Muscle layer of duodenum (tissue), 2 donors: ENCODE measurements around the gene AQR.

Source experiments
- H3K27ac ChIP-seq: one replicate; pipeline ENCODE4 v1.7.0; 2013; ENCODE audit warnings: mild to moderate bottlenecking, low read length
- H3K27me3 ChIP-seq: one replicate; pipeline ENCODE4 v1.7.0; 2013; ENCODE audit warnings: low read depth, mild to moderate bottlenecking, control low read depth, low read length
- H3K36me3 ChIP-seq, 2 donors: one replicate each; pipeline ENCODE4 v1.7.0; 2013; ENCODE audit warnings: low read length in 2 of 2, control low read depth in 1 of 2, mild to moderate bottlenecking in 1 of 2; ENCODE audit not compliant: insufficient read depth in 2 of 2, control insufficient read depth in 1 of 2
- H3K4me1 ChIP-seq, 2 donors: one replicate each; pipeline ENCODE4 v1.7.0; 2013; ENCODE audit warnings: low read length in 2 of 2, mild to moderate bottlenecking in 2 of 2, control low read depth in 1 of 2, moderate library complexity in 1 of 2; ENCODE audit not compliant: insufficient read depth in 2 of 2, control insufficient read depth in 1 of 2
- H3K4me3 ChIP-seq, 2 donors: one replicate each; pipeline ENCODE4 v1.7.0; 2013; ENCODE audit warnings: low read length in 2 of 2, low read depth in 1 of 2, mild to moderate bottlenecking in 1 of 2
- H3K9me3 ChIP-seq, 2 donors: one replicate each; pipeline ENCODE4 v1.7.0; 2013; ENCODE audit warnings: low read length in 2 of 2, control low read depth in 1 of 2, mild to moderate bottlenecking in 1 of 2; ENCODE audit not compliant: control insufficient read depth in 1 of 2
- donor health status: healthy.

The AQR gene

GRCh38 chr15:34879107-34879506 lies 90.4 kb downstream of the AQR start:
- H3K4me1 ChIP-seq: no peaks in the 10 kb centered on the region
- H3K27ac ChIP-seq: no peak overlapping the region
- no peak overlapping the region for H3K4me3 ChIP-seq
- H3K9me3 ChIP-seq: no peaks in the 10 kb centered on the region
- no peaks in the 10 kb centered on the region for H3K27me3 ChIP-seq
- peaks cover 36 to 54% of the 10 kb centered on the region in 2 donors for H3K36me3 ChIP-seq

- Histone ChIP-seq H3K27me3 (no peaks in the 10 kb centered on the region), H3K4me3 (no peak overlapping the region), H3K27ac (no peak overlapping the region), H3K4me1 (no peaks in the 10 kb centered on the region), H3K36me3 (peaks cover 45 to 49% of the 10 kb centered on the region in 2 donors), H3K9me3 (no peaks in the 10 kb centered on the region)
These were observed 92.9 kb downstream of the AQR start for GRCh38 chr15:34876640-34877039.

DNA sequence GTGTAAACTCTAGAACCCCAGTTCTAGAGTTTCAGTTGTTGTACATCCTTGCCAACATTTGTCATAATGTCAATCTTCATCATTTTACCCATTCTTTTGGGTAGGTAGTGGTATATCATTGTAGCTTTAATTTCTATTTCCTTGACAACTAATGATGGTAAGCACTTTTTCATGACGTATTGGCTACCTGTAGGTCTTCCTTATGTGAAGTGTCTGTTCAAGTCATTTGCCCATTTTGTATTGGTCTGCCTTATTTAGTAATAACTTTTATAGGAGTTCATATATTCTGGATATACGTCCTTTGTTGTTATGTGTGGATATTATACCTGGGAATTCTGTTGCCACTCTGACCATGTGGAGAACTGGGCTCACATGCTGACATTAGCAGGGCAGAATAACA lies 100.4 kb downstream of the AQR start:
- no peaks in the 10 kb centered on the region for H3K27me3 ChIP-seq
- no peak overlapping the region for H3K27ac ChIP-seq
- no peak overlapping the region for H3K4me3 ChIP-seq
- H3K4me1 ChIP-seq: no peaks in the 10 kb centered on the region
- H3K36me3 ChIP-seq: peaks cover 27 to 54% of the 10 kb centered on the region in 2 donors
- H3K9me3 ChIP-seq: peaks cover 3 to 7% of the 10 kb centered on the region in 2 donors

- no peaks in the 10 kb centered on the region for H3K27me3 ChIP-seq
- H3K36me3 ChIP-seq: peaks cover 17 to 58% of the 10 kb centered on the region in 2 donors
- H3K4me1 ChIP-seq: no peaks in the 10 kb centered on the region
- no peak overlapping the region for H3K4me3 ChIP-seq
- no peak overlapping the region for H3K27ac ChIP-seq
- H3K9me3 ChIP-seq: peaks cover 3 to 7% of the 10 kb centered on the region in 2 donors
These were observed 104.0 kb downstream of the AQR start for GRCh38 chr15:34865531-34865930.

- Histone ChIP-seq H3K27me3 (no peaks in the 10 kb centered on the region), H3K4me1 (no peaks in the 10 kb centered on the region), H3K36me3 (peaks cover 26 to 58% of the 10 kb centered on the region in 2 donors), H3K9me3 (no peaks in the 10 kb centered on the region), H3K27ac (no peak overlapping the region), H3K4me3 (no peak overlapping the region)
These were observed 108.3 kb downstream of the AQR start for GRCh38 chr15:34861214-34861613.

GRCh38 chr15:34855893-34856292 lies 113.6 kb downstream of the AQR start:
- peaks cover 0 to 22% of the 10 kb centered on the region in 2 donors for H3K4me1 ChIP-seq
- H3K36me3 ChIP-seq: peaks cover 23 to 40% of the 10 kb centered on the region in 2 donors
- H3K27me3 ChIP-seq: no peaks in the 10 kb centered on the region
- H3K4me3 ChIP-seq: no peak overlapping the region
- H3K27ac ChIP-seq: no peak overlapping the region
- H3K9me3 ChIP-seq: no peaks in the 10 kb centered on the region

DNA sequence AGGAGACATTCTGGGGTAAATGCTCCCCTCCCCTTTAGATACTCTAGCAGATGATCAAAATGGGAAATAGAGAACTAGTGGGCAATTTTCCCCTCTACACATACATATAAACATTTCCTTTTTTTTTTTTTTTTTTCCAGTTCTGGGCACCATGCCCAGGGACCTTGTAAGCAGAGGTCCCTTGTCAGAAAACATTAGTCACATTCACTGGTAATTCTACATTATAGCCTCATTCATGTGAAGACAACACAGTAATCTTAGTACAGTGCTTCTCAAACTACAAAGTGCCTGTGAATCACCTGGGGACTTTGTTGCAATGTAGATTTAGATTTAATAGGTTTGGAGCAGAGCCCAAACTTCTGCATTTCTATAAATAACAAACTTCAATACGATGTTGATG lies 114.1 kb downstream of the AQR start:
- H3K27ac ChIP-seq: no peak overlapping the region

GRCh38 chr15:34854232-34854631 lies 115.3 kb downstream of the AQR start:
- Histone ChIP-seq H3K4me1 (peaks cover 0 to 22% of the 10 kb centered on the region in 2 donors), H3K4me3 (no peak overlapping the region), H3K27ac (no peak overlapping the region), H3K27me3 (no peaks in the 10 kb centered on the region), H3K36me3 (peaks cover 21 to 27% of the 10 kb centered on the region in 2 donors), H3K9me3 (no peaks in the 10 kb centered on the region)

More for the DNA sequence above, 114.1 kb downstream of the AQR start:
- Histone ChIP-seq H3K27me3 (no peaks in the 10 kb centered on the region), H3K36me3 (peaks cover 23 to 36% of the 10 kb centered on the region in 2 donors), H3K4me3 (no peak overlapping the region), H3K9me3 (no peaks in the 10 kb centered on the region), H3K4me1 (peaks cover 0 to 22% of the 10 kb centered on the region in 2 donors)

DNA sequence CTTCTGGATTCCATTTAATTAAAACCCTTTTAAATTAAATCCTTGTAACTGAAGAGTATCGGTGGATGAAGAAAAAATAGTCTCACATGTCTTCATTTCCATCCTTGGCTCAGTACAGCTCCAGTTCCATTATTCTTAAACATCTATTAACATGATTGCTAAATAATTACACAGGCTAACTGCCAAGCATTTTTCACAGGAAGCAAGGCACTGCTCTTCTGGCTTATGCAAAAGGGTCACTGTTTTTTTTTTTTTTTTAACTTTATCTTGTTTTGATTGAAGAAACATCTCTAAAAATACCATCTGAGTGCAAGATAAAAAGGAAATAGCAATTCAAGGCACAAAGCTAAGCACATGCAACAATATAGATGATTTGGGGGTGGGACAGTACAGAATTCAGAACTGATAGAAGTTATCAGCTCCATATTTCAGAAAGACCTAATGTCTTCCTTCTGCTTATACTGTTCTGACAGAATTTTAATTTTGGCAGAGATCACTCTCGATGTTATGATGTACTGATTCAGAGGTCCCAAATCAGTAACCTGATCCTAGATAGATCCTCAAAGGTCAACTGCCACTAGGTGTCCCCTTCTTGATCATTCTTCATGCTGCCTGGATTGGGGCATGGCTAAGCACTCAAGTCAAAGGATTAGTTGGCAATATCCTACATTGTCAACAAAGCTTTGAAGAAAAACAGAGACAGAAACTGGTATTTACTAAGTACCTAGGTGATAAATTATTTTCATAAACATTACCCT lies 116.4 kb downstream of the AQR start:
- H3K27me3 ChIP-seq: no peaks in the 10 kb centered on the region
- peaks cover 0 to 22% of the 10 kb centered on the region in 2 donors for H3K4me1 ChIP-seq
- H3K9me3 ChIP-seq: no peaks in the 10 kb centered on the region
- peaks cover 18% of the 10 kb centered on the region in 2 donors for H3K36me3 ChIP-seq
- no peak overlapping the region for H3K4me3 ChIP-seq
- no peak overlapping the region for H3K27ac ChIP-seq

DNA sequence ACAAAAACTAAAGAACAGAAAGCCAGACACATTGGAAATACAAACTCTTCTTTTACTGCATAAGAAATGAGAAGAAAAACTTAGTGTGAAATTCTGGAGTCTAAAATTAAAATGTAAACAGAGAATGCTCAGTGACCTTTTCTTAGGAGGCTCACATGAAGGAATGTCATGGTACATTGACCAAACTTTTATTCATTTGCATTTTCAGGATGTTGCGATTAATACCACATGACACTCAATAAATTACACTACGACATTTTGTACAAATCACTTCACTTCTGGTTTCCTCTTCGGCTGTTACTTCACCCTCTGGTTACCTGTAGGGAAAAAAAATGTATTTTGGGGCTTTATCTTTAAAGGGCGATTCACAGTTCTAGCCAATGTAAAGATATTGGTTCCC lies 117.8 kb downstream of the AQR start:
- no peaks in the 10 kb centered on the region for H3K27me3 ChIP-seq
- H3K4me3 ChIP-seq: no peak overlapping the region
- no peak overlapping the region for H3K27ac ChIP-seq
- no peaks in the 10 kb centered on the region for H3K9me3 ChIP-seq
- H3K36me3 ChIP-seq: peaks cover 10 to 12% of the 10 kb centered on the region in 2 donors
- peaks cover 0 to 22% of the 10 kb centered on the region in 2 donors for H3K4me1 ChIP-seq

DNA sequence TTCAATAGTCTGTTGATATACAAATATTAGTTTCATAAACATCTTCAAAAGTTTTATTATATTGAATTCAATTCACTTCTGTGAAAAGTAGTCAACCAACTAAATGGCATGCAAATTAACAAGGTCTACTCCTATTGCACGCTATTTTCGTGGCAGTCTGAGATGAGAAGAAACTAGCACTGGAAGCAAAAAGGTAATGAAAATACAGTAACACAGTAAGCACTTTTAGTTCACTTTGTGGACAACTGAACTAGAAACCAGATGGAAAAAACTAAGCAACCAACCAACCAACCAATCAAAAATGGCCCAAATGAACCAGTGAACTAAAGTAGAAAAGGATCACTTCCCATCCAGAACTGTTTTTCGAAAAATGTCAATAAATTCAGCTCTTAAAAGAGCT lies 118.5 kb downstream of the AQR start:
- no peaks in the 10 kb centered on the region for H3K27me3 ChIP-seq
- H3K4me3 ChIP-seq: no peak overlapping the region
- H3K27ac ChIP-seq: no peak overlapping the region
- peaks cover 0 to 20% of the 10 kb centered on the region in 2 donors for H3K4me1 ChIP-seq
- peaks cover 3 to 5% of the 10 kb centered on the region in 2 donors for H3K36me3 ChIP-seq
- H3K9me3 ChIP-seq: no peaks in the 10 kb centered on the region

- Histone ChIP-seq H3K36me3 (no peaks in the 10 kb centered on the region), H3K9me3 (no peaks in the 10 kb centered on the region), H3K4me3 (no peak overlapping the region), H3K27ac (no peak overlapping the region), H3K4me1 (peaks cover 0 to 11% of the 10 kb centered on the region in 2 donors), H3K27me3 (no peaks in the 10 kb centered on the region)
These were observed 119.4 kb downstream of the AQR start for GRCh38 chr15:34850121-34850520.
